IMR-90 (cell line): ENCODE results near the gene SLC6A2.

Source experiments
- MXI1 ChIP-seq: IDR thresholded peaks from 2 replicates; pipeline ENCODE4 v1.6.1; 2012; ENCODE audit warnings: low read depth, mild to moderate bottlenecking, low read length, moderate library complexity, borderline replicate concordance
- POLR2A ChIP-seq: IDR thresholded peaks from 2 replicates; pipeline ENCODE4 v1.6.1; 2012; ENCODE audit warnings: mild to moderate bottlenecking, low read depth, low read length

DNA sequence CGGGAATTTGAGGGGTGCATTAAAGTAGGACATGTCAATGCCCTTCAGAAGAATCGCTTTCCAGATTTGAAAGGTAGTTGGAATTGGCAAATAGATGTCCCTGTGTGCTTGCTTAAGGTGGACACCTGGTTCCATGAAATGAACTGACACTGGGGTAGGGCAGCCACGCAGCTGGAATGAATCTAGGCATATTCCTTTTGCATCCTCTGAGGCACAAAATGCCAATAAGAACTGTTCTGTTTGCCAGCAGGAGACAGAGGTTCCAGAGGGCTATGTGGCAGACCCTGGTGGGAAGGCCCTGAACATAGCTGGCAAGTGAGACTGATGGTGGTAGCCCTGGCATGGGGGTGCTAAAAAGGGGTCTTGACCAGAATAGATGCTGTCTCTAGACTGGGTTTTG lies 61.5 kb downstream of the SLC6A2 start:
- no peak for TF ChIP-seq MXI1
- TF ChIP-seq POLR2A = no peak
